GM23338 (cell line): ENCODE data around the gene GPR153. TPM values are rescaled to one million over a fixed set of nuclear protein-coding genes. Genes with fewer than 3 reads are reported as not detected.

Source experiments
- ATAC-seq: fragments of 200-7000 bp; cut with Tn5 transposase; 3 replicates; pipeline ENCODE4 v1.9.1; 2020
- DNase-seq: peaks from one replicate; pipeline ENCODE4 v3.0.0-alpha.2; 2015; ENCODE audit warnings: low spot score
- H2AFZ ChIP-seq: fragments of 200-600 bp; sonication (generic); 2 replicates; pipeline ENCODE4 v1.8.0; 2016; ENCODE audit warnings: antibody characterized with exemption, mild to moderate bottlenecking, moderate library complexity
- H3F3A ChIP-seq: fragments of 200-600 bp; sonication (generic); replicated peaks from 2 replicates; pipeline ENCODE4 v1.8.0; 2017; ENCODE audit warnings: antibody characterized with exemption, mixed run types, low read depth
- H3K27ac ChIP-seq: fragments of 200-600 bp; sonication (generic); 2 replicates; pipeline ENCODE4 v1.6.1; 2016; ENCODE audit warnings: low read depth
- H3K27me3 ChIP-seq: fragments of 200-600 bp; sonication (generic); 2 replicates; pipeline ENCODE4 v1.8.0; 2016; ENCODE audit warnings: mild to moderate bottlenecking, mixed run types, moderate library complexity; ENCODE audit not compliant: insufficient read depth
- H3K36me3 ChIP-seq: fragments of 200-600 bp; sonication (generic); 2 replicates; pipeline ENCODE4 v1.8.0; 2016; ENCODE audit warnings: mild to moderate bottlenecking; ENCODE audit not compliant: insufficient read depth
- H3K4me1 ChIP-seq: fragments of 200-600 bp; sonication (generic); 2 replicates; pipeline ENCODE4 v1.8.0; 2016; ENCODE audit warnings: mild to moderate bottlenecking, moderate library complexity; ENCODE audit not compliant: insufficient read depth
- H3K4me2 ChIP-seq: fragments of 200-600 bp; sonication (generic); 2 replicates; pipeline ENCODE4 v1.7.1; 2017; ENCODE audit warnings: mixed run types
- H3K4me3 ChIP-seq: fragments of 200-600 bp; sonication (generic); 2 replicates; pipeline ENCODE4 v1.6.1; 2016; ENCODE audit warnings: mixed run types
- H3K79me2 ChIP-seq: fragments of 200-600 bp; sonication (generic); replicated peaks from 2 replicates; pipeline ENCODE4 v1.8.0; 2017; ENCODE audit warnings: mild to moderate bottlenecking; ENCODE audit not compliant: insufficient read depth
- H3K9me2 ChIP-seq: fragments of 200-600 bp; sonication (generic); 2 replicates; pipeline ENCODE4 v1.8.0; 2017; ENCODE audit not compliant: insufficient read depth
- H4K20me1 ChIP-seq: fragments of 200-600 bp; sonication (generic); replicated peaks from 2 replicates; pipeline ENCODE4 v1.8.0; 2017; ENCODE audit warnings: mild to moderate bottlenecking; ENCODE audit not compliant: insufficient read depth
- H3K27ac Mint-ChIP-seq: 2 replicates; pipeline ENCODE4 v1.8.0; 2020; ENCODE audit warnings: inconsistent platforms, mild to moderate bottlenecking, moderate library complexity, mixed read lengths
- H3K27me3 Mint-ChIP-seq: 3 replicates; pipeline ENCODE4 v1.8.0; 2022; ENCODE audit warnings: low read depth, mild to moderate bottlenecking, moderate library complexity, mixed read lengths, inconsistent platforms; ENCODE audit not compliant: insufficient read depth, poor library complexity
- H3K36me3 Mint-ChIP-seq: 3 replicates; pipeline ENCODE4 v1.8.0; 2021; ENCODE audit warnings: low read depth, mild to moderate bottlenecking, inconsistent platforms, moderate library complexity, mixed read lengths
- H3K4me1 Mint-ChIP-seq: 3 replicates; pipeline ENCODE4 v1.8.0; 2020; ENCODE audit warnings: mild to moderate bottlenecking, inconsistent platforms, mixed read lengths
- H3K4me3 Mint-ChIP-seq: 3 replicates; pipeline ENCODE4 v1.8.0; 2021; ENCODE audit warnings: moderate library complexity, mild to moderate bottlenecking, inconsistent platforms, mixed read lengths
- H3K9me3 Mint-ChIP-seq: 3 replicates; pipeline ENCODE4 v1.8.0; 2020; ENCODE audit warnings: moderate library complexity, mild to moderate bottlenecking, inconsistent platforms, mixed read lengths
- CREB1 ChIP-seq: fragments of 250-450 bp; sonication (Bioruptor Pico); IDR thresholded peaks from 2 replicates; pipeline ENCODE4 v1.5.0; 2020; ENCODE audit warnings: low read depth, mild to moderate bottlenecking, moderate library complexity
- ETS1 ChIP-seq: IDR thresholded peaks from 2 replicates; pipeline ENCODE4 v1.6.1; 2016; ENCODE audit warnings: antibody characterized with exemption
- EZH2 ChIP-seq: fragments of 200-600 bp; sonication (generic); IDR thresholded peaks from one replicate; pipeline ENCODE4 v1.8.0; 2017; ENCODE audit warnings: antibody characterized with exemption, mild to moderate bottlenecking, low read depth; ENCODE audit not compliant: unreplicated experiment
- EZH2phosphoT487 ChIP-seq: fragments of 200-600 bp; sonication (generic); IDR thresholded peaks from one replicate; pipeline ENCODE4 v1.8.1; 2018; ENCODE audit warnings: antibody characterized with exemption; ENCODE audit not compliant: unreplicated experiment
- JUNB ChIP-seq: IDR thresholded peaks from one replicate; pipeline ENCODE4 v1.6.1; 2016; ENCODE audit warnings: antibody characterized with exemption; ENCODE audit not compliant: unreplicated experiment
- NANOG ChIP-seq: IDR thresholded peaks from 2 replicates; pipeline ENCODE4 v1.6.1; 2016; ENCODE audit warnings: antibody characterized with exemption, borderline replicate concordance
- POLR2AphosphoS5 ChIP-seq: IDR thresholded peaks from 2 replicates; pipeline ENCODE4 v1.6.1; 2016; ENCODE audit warnings: antibody characterized with exemption, low read depth
- STAT1 ChIP-seq: IDR thresholded peaks from one replicate; pipeline ENCODE4 v1.6.1; 2016; ENCODE audit warnings: antibody characterized with exemption; ENCODE audit not compliant: unreplicated experiment
- ZNF114 ChIP-seq: fragments of 250-450 bp; sonication (Bioruptor Pico); IDR thresholded peaks from 2 replicates; pipeline ENCODE4 v1.5.0; 2020; ENCODE audit warnings: mild to moderate bottlenecking, moderate library complexity
- ZNF331 ChIP-seq: fragments of 250-450 bp; sonication (Bioruptor Pico); IDR thresholded peaks from 2 replicates; pipeline ENCODE4 v1.5.0; 2020; ENCODE audit warnings: low read depth, mild to moderate bottlenecking, moderate library complexity
- polyA plus RNA-seq: library from polyadenylated mRNA; unstranded; fragments of >200 nt; fragmentation: Nextera tagmentation; extraction: Ambion mirVana; gene quantifications from 2 replicates; pipeline ENCODE4 v1.2.1, GENCODE V29; 2016
- total RNA-seq: library from RNA; depleted of rRNA; stranded (reverse); fragments of >200 nt; shearing (Covaris generic); gene quantifications from 2 replicates; pipeline ENCODE4 v1.2.3, GENCODE V29; 2014
- TF ChIP-seq, protein P1 (sequence below): fragments of 250-450 bp; sonication (Bioruptor Pico); IDR thresholded peaks from 2 replicates; pipeline ENCODE4 v1.5.0; 2020; ENCODE audit warnings: mild to moderate bottlenecking, moderate library complexity
- TF ChIP-seq, protein P2 (sequence below): IDR thresholded peaks from one replicate; pipeline ENCODE4 v1.6.1; 2018; ENCODE audit warnings: antibody characterized with exemption; ENCODE audit not compliant: unreplicated experiment
- TF ChIP-seq, protein P3 (sequence below), 2 experiments: fragments of 200-600 bp in 1 of 2; sonication (generic) in 1 of 2; conservative IDR thresholded peaks; 2 replicates each; pipeline versions ENCODE4 v1.5.1 to v1.6.1; 2016 to 2017; ENCODE audit warnings: antibody characterized with exemption in 2 of 2, low read depth in 2 of 2, mild to moderate bottlenecking in 2 of 2, moderate library complexity in 1 of 2

Gene GPR153
- total and polyA plus RNA-seq, 2 experiments from 2014 or later = 1.3 to 9.0 TPM

- Histone ChIP-seq H3K27ac (no peak overlapping the region), H3K4me2 (no peak overlapping the region), H3K27me3 (peaks cover 21% of the 10 kb centered on the region), H3K36me3 (no peaks in the 10 kb centered on the region), H3F3A (peaks cover 22% of the 10 kb centered on the region), H4K20me1 (no peaks in the 10 kb centered on the region; the same call in 1 of the 2 replicates), H2AFZ (no peak overlapping the region), H3K4me1 (no peaks in the 10 kb centered on the region; the same call in 1 of the 2 replicates), H3K4me3 (no peak overlapping the region), H3K79me2 (no peaks in the 10 kb centered on the region), H3K9me2 (no peaks in the 10 kb centered on the region)
- Mint-ChIP-seq H3K4me1 (peaks cover 11% of the 10 kb centered on the region; the same call in 2 of the 3 replicates), H3K4me3 (no peak overlapping the region), H3K9me3 (no peaks in the 10 kb centered on the region), H3K27ac (no peak overlapping the region), H3K27me3 (peaks cover 30% of the 10 kb centered on the region), H3K36me3 (no peaks in the 10 kb centered on the region; the same call in 2 of the 3 replicates)
- no peak for DNase-seq
- no peak for ATAC-seq
- TF ChIP-seq ZNF114 (CRISPR knock-in tag) (no peak), EZH2 (no peak), ZNF331 (CRISPR knock-in tag) (no peak), ETS1 (no peak), CREB1 (no peak), STAT1 (no peak), JUNB (no peak), NANOG (no peak), POLR2AphosphoS5 (no peak), EZH2phosphoT487 (no peak)
- TF ChIP-seq, protein P1, sequence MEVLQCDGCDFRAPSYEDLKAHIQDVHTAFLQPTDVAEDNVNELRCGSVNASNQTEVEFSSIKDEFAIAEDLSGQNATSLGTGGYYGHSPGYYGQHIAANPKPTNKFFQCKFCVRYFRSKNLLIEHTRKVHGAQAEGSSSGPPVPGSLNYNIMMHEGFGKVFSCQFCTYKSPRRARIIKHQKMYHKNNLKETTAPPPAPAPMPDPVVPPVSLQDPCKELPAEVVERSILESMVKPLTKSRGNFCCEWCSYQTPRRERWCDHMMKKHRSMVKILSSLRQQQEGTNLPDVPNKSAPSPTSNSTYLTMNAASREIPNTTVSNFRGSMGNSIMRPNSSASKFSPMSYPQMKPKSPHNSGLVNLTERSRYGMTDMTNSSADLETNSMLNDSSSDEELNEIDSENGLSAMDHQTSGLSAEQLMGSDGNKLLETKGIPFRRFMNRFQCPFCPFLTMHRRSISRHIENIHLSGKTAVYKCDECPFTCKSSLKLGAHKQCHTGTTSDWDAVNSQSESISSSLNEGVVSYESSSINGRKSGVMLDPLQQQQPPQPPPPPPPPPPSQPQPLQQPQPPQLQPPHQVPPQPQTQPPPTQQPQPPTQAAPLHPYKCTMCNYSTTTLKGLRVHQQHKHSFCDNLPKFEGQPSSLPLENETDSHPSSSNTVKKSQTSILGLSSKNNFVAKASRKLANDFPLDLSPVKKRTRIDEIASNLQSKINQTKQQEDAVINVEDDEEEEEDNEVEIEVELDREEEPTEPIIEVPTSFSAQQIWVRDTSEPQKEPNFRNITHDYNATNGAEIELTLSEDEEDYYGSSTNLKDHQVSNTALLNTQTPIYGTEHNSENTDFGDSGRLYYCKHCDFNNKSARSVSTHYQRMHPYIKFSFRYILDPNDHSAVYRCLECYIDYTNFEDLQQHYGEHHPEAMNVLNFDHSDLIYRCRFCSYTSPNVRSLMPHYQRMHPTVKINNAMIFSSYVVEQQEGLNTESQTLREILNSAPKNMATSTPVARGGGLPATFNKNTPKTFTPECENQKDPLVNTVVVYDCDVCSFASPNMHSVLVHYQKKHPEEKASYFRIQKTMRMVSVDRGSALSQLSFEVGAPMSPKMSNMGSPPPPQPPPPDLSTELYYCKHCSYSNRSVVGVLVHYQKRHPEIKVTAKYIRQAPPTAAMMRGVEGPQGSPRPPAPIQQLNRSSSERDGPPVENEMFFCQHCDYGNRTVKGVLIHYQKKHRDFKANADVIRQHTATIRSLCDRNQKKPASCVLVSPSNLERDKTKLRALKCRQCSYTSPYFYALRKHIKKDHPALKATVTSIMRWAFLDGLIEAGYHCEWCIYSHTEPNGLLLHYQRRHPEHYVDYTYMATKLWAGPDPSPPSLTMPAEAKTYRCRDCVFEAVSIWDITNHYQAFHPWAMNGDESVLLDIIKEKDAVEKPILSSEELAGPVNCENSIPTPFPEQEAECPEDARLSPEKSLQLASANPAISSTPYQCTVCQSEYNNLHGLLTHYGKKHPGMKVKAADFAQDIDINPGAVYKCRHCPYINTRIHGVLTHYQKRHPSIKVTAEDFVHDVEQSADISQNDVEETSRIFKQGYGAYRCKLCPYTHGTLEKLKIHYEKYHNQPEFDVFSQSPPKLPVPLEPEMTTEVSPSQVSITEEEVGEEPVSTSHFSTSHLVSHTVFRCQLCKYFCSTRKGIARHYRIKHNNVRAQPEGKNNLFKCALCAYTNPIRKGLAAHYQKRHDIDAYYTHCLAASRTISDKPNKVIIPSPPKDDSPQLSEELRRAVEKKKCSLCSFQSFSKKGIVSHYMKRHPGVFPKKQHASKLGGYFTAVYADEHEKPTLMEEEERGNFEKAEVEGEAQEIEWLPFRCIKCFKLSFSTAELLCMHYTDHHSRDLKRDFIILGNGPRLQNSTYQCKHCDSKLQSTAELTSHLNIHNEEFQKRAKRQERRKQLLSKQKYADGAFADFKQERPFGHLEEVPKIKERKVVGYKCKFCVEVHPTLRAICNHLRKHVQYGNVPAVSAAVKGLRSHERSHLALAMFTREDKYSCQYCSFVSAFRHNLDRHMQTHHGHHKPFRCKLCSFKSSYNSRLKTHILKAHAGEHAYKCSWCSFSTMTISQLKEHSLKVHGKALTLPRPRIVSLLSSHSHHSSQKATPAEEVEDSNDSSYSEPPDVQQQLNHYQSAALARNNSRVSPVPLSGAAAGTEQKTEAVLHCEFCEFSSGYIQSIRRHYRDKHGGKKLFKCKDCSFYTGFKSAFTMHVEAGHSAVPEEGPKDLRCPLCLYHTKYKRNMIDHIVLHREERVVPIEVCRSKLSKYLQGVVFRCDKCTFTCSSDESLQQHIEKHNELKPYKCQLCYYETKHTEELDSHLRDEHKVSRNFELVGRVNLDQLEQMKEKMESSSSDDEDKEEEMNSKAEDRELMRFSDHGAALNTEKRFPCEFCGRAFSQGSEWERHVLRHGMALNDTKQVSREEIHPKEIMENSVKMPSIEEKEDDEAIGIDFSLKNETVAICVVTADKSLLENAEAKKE = no peak
- TF ChIP-seq, protein P2, sequence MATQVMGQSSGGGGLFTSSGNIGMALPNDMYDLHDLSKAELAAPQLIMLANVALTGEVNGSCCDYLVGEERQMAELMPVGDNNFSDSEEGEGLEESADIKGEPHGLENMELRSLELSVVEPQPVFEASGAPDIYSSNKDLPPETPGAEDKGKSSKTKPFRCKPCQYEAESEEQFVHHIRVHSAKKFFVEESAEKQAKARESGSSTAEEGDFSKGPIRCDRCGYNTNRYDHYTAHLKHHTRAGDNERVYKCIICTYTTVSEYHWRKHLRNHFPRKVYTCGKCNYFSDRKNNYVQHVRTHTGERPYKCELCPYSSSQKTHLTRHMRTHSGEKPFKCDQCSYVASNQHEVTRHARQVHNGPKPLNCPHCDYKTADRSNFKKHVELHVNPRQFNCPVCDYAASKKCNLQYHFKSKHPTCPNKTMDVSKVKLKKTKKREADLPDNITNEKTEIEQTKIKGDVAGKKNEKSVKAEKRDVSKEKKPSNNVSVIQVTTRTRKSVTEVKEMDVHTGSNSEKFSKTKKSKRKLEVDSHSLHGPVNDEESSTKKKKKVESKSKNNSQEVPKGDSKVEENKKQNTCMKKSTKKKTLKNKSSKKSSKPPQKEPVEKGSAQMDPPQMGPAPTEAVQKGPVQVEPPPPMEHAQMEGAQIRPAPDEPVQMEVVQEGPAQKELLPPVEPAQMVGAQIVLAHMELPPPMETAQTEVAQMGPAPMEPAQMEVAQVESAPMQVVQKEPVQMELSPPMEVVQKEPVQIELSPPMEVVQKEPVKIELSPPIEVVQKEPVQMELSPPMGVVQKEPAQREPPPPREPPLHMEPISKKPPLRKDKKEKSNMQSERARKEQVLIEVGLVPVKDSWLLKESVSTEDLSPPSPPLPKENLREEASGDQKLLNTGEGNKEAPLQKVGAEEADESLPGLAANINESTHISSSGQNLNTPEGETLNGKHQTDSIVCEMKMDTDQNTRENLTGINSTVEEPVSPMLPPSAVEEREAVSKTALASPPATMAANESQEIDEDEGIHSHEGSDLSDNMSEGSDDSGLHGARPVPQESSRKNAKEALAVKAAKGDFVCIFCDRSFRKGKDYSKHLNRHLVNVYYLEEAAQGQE = no peak
- TF ChIP-seq, protein P3, sequence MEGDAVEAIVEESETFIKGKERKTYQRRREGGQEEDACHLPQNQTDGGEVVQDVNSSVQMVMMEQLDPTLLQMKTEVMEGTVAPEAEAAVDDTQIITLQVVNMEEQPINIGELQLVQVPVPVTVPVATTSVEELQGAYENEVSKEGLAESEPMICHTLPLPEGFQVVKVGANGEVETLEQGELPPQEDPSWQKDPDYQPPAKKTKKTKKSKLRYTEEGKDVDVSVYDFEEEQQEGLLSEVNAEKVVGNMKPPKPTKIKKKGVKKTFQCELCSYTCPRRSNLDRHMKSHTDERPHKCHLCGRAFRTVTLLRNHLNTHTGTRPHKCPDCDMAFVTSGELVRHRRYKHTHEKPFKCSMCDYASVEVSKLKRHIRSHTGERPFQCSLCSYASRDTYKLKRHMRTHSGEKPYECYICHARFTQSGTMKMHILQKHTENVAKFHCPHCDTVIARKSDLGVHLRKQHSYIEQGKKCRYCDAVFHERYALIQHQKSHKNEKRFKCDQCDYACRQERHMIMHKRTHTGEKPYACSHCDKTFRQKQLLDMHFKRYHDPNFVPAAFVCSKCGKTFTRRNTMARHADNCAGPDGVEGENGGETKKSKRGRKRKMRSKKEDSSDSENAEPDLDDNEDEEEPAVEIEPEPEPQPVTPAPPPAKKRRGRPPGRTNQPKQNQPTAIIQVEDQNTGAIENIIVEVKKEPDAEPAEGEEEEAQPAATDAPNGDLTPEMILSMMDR (conservative IDR thresholded peaks at IDR 0.05; ENCODE audit: low read depth in 2 of 2) = no peak
Measured at GRCh38 chr1:6263716-6264115, 2.8 kb upstream of the GPR153 start.
